DND-41 (cell line): Measurements from ENCODE around the gene ZFAND5.

Experiments used
- ATAC-seq: fragments of 200-7000 bp; cut with Tn5 transposase; 3 replicates; pipeline ENCODE4 v1.9.1; 2021; ENCODE audit warnings: low read depth; ENCODE audit not compliant: insufficient read depth
- DNase-seq: peaks from one replicate; pipeline ENCODE4 v3.0.0-alpha.2; 2020
- H2AFZ ChIP-seq: 2 replicates; pipeline ENCODE4 v1.6.0; 2012; ENCODE audit warnings: low read depth, low read length
- H3K27ac ChIP-seq: 2 replicates; pipeline ENCODE4 v1.5.1; 2012; ENCODE audit warnings: low read length, inconsistent platforms
- H3K27me3 ChIP-seq: fragments of 200-600 bp; sonication (generic); 2 replicates; pipeline ENCODE4 v1.6.0; 2012; ENCODE audit warnings: low read length, mild to moderate bottlenecking, inconsistent platforms; ENCODE audit not compliant: insufficient read depth, poor library complexity
- H3K36me3 ChIP-seq: 2 replicates; pipeline ENCODE4 v1.5.1; 2012; ENCODE audit warnings: low read length, inconsistent platforms; ENCODE audit not compliant: insufficient read depth
- H3K4me1 ChIP-seq: 2 replicates; pipeline ENCODE4 v1.5.1; 2012; ENCODE audit warnings: mild to moderate bottlenecking, low read length; ENCODE audit not compliant: insufficient read depth
- H3K4me2 ChIP-seq: 2 replicates; pipeline ENCODE4 v1.6.0; 2012; ENCODE audit warnings: mild to moderate bottlenecking, moderate library complexity, low read length, inconsistent platforms; ENCODE audit not compliant: insufficient read depth
- H3K4me3 ChIP-seq, 2 experiments: fragments of 200-600 bp in 1 of 2; shearing (Covaris generic) in 1 of 2; 2 replicates each; pipeline ENCODE4 v1.5.1; 2012 to 2016; ENCODE audit warnings: inconsistent platforms in 2 of 2, low read length in 2 of 2, mild to moderate bottlenecking in 2 of 2, low read depth in 1 of 2, moderate library complexity in 1 of 2
- H3K79me2 ChIP-seq: 2 replicates; pipeline ENCODE4 v1.6.0; 2012; ENCODE audit warnings: low read length, inconsistent platforms; ENCODE audit not compliant: insufficient read depth
- H3K9ac ChIP-seq: 2 replicates; pipeline ENCODE4 v1.6.0; 2012; ENCODE audit warnings: low read depth, mild to moderate bottlenecking, inconsistent platforms, low read length, moderate library complexity
- H3K9me3 ChIP-seq: 2 replicates; pipeline ENCODE4 v1.5.1; 2012; ENCODE audit warnings: low read length, moderate library complexity, mild to moderate bottlenecking, inconsistent platforms; ENCODE audit not compliant: insufficient read depth, severe bottlenecking
- H4K20me1 ChIP-seq: 2 replicates; pipeline ENCODE4 v1.6.0; 2012; ENCODE audit warnings: low read length; ENCODE audit not compliant: insufficient read depth
- CTCF ChIP-seq: IDR thresholded peaks from 2 replicates; pipeline ENCODE4 v1.5.1; 2012; ENCODE audit warnings: borderline replicate concordance, low read length, moderate library complexity, mild to moderate bottlenecking; ENCODE audit not compliant: poor library complexity, severe bottlenecking; ENCODE audit errors: extremely low read depth
- EZH2 ChIP-seq: IDR thresholded peaks from 3 replicates; pipeline ENCODE4 v1.6.1; 2012; ENCODE audit warnings: borderline replicate concordance, low read depth, mild to moderate bottlenecking, moderate library complexity, low read length, inconsistent platforms; ENCODE audit not compliant: severe bottlenecking

ZFAND5 gene

DNA sequence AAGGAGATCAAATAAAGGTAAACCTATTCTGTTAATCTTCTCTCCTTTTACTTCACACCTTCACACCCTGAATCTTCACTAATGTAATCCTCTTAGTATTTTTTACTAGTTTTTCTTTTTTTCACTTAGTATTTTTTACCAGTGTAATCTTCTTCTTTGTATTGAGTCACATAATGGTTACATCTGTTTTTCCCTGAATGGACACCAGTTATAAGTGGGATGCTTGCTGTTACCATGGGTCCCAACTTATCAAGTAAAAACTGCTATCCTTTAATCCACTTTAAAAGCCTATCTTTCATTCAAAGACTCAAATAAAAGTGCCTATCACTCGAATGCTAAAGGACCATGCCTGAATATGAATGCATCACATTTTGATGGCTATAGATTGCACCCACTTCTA lies 15.1 kb downstream of the ZFAND5 start:
- Histone ChIP-seq H3K4me2 (no peak overlapping the region), H3K27ac (no peak overlapping the region), H3K79me2 (no peaks in the 10 kb centered on the region), H3K36me3 (peaks cover 20% of the 10 kb centered on the region), H3K9me3 (no peaks in the 10 kb centered on the region), H3K9ac (no peak overlapping the region), H4K20me1 (peaks cover 11% of the 10 kb centered on the region; the same call in 1 of the 2 replicates), H3K4me1 (no peaks in the 10 kb centered on the region), H2AFZ (no peak overlapping the region), H3K4me3 (no peak overlapping the region), H3K27me3 (no peaks in the 10 kb centered on the region)
- DNase-seq (no peak), ATAC-seq (no peak)
- no peak for TF ChIP-seq EZH2
- no peak for TF ChIP-seq CTCF

DNA sequence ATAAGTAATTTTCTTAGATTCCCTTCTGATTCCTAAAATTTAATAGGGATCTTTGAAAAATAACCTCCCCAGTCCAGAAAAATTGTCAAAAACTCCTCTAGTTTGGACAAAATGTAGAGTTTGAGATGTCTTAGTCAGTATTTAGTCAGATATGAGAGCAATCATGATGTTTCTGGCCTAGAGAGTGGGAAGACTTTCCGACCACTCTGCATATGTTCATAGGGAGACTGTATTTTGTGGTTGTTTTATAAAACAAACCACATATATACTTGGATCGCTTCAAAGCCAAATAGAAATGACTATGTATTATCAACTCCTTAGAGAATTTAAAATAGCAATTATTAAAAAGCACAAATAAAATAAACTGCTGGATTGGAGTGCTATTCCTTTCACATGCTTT lies 15.8 kb downstream of the ZFAND5 start:
- no peak for ATAC-seq
- Histone ChIP-seq H3K4me2 (no peak overlapping the region), H4K20me1 (peaks cover 6% of the 10 kb centered on the region; the same call in 1 of the 2 replicates), H3K9me3 (no peaks in the 10 kb centered on the region), H3K9ac (no peak overlapping the region), H3K79me2 (no peaks in the 10 kb centered on the region), H3K36me3 (peaks cover 14% of the 10 kb centered on the region), H3K27ac (no peak overlapping the region), H2AFZ (no peak overlapping the region), H3K27me3 (no peaks in the 10 kb centered on the region), H3K4me3 (no peak overlapping the region), H3K4me1 (no peaks in the 10 kb centered on the region)
- no peak for DNase-seq
- TF ChIP-seq EZH2 (no peak), CTCF (no peak)

DNA sequence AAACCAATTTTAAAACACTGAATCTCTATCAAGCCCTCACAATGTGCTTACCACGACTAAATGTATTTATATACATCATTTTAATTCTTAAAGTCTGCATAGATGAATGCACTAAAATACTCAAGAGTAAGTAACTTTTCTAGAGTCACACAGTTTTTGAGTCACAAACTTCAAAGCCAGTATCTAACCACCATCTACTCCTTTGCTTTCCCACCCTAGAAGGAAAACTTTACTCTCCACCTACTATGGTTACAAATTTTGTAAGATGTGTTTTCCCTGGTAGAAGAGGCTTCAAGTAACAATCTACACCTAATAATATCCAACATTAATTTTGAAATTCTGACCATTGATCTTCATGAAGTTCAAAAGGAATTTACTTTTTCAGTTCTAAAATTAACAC lies 18.7 kb downstream of the ZFAND5 start:
- no peaks in the 10 kb centered on the region for H4K20me1 ChIP-seq
- H3K27me3 ChIP-seq, result no peaks in the 10 kb centered on the region
- no peaks in the 10 kb centered on the region for H3K9me3 ChIP-seq
- no peaks in the 10 kb centered on the region for H3K79me2 ChIP-seq
- TF ChIP-seq CTCF (no peak), EZH2 (no peak)
- no peak overlapping the region for H3K4me3 ChIP-seq
- no peak overlapping the region for H3K27ac ChIP-seq
- no peak for DNase-seq
- H3K36me3 ChIP-seq, result no peaks in the 10 kb centered on the region
- H3K4me2 ChIP-seq, result no peak overlapping the region
- no peak for ATAC-seq
- H2AFZ ChIP-seq, result no peak overlapping the region
- no peaks in the 10 kb centered on the region for H3K4me1 ChIP-seq
- no peak overlapping the region for H3K9ac ChIP-seq

DNA sequence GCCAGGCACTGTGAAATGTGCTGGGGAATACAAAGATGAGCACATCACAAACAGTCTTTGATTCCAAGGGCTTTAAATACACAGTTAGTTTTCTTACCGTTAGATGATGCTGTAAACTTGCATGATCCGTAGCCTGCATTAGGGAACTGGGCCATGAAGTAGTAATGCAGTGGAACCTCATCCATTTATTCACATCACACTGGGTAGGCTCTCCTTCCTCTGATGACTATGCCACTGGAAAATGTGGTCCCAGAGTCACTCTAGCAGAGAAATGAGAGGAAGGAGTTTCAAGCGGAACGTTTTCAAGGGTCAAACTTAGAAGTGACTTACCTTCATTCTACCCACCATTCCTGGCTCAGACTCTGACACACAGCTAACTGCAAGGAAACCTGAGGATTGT lies 26.4 kb downstream of the ZFAND5 start:
- H3K36me3 ChIP-seq, result no peaks in the 10 kb centered on the region
- no peak overlapping the region for H3K27ac ChIP-seq
- H3K4me2 ChIP-seq, result no peak overlapping the region
- H2AFZ ChIP-seq, result no peak overlapping the region
- H3K9me3 ChIP-seq, result no peaks in the 10 kb centered on the region
- no peaks in the 10 kb centered on the region for H3K79me2 ChIP-seq
- H3K9ac ChIP-seq, result no peak overlapping the region
- H3K4me3 ChIP-seq, result no peak overlapping the region
- ATAC-seq (no peak), DNase-seq (no peak)
- H3K27me3 ChIP-seq, result no peaks in the 10 kb centered on the region
- TF ChIP-seq CTCF (no peak), EZH2 (no peak)
- H3K4me1 ChIP-seq, result no peaks in the 10 kb centered on the region
- H4K20me1 ChIP-seq, result no peaks in the 10 kb centered on the region
